Activated CD4-positive, alpha-beta memory T cell treated with anti-CD3 and anti-CD28 coated beads, Interleukin-2, amount 10 ng/mL, durations not matched to agents 7 days and 5 days (primary cell): Measurements from ENCODE around the gene OPHN1. TPM values are rescaled to one million over a fixed set of nuclear protein-coding genes. Genes with fewer than 3 reads are reported as not detected.

Experiments
- CTCF ChIA-PET: fragments of 350-600 bp; sonication (Branson Sonifier 250); formaldehyde crosslinking; loops from one replicate; lab custom pipeline; 2021; ENCODE audit warnings: antibody characterized with exemption, inconsistent platforms; lab: Charles Lee
- POLR2A ChIA-PET: fragments of 350-600 bp; sonication (Branson Sonifier 250); formaldehyde crosslinking; loops from one replicate; lab custom pipeline; 2021; ENCODE audit warnings: antibody characterized with exemption; lab: Charles Lee
- DNase-seq: peaks from one replicate; pipeline ENCODE4 v3.0.0-alpha.2; 2020
- H3K27ac Mint-ChIP-seq: one replicate; pipeline ENCODE4 v1.8.0; 2021; ENCODE audit warnings: mild to moderate bottlenecking, mixed read lengths
- H3K27me3 Mint-ChIP-seq: one replicate; pipeline ENCODE4 v1.8.0; 2021; ENCODE audit warnings: mixed read lengths
- H3K36me3 Mint-ChIP-seq: one replicate; pipeline ENCODE4 v1.8.0; 2021; ENCODE audit warnings: low read depth, mixed read lengths
- H3K4me1 Mint-ChIP-seq: one replicate; pipeline ENCODE4 v1.8.0; 2021; ENCODE audit warnings: mixed read lengths
- H3K4me3 Mint-ChIP-seq: one replicate; pipeline ENCODE4 v1.8.0; 2021; ENCODE audit warnings: mild to moderate bottlenecking, mixed read lengths
- H3K9me3 Mint-ChIP-seq: one replicate; pipeline ENCODE4 v1.8.0; 2021; ENCODE audit warnings: mixed read lengths
- total RNA-seq, 2 experiments: library from RNA; stranded (reverse); gene quantifications; one replicate each; pipeline ENCODE4 v1.2.3, GENCODE V29; 2021

Gene OPHN1
- total RNA-seq, 2 experiments from 2014 or later, result 0.10 to 0.30 TPM

- CTCF ChIA-PET, result no interaction called here
- peaks cover 2% of the 10 kb centered on the region for H3K27me3 Mint-ChIP-seq
- H3K9me3 Mint-ChIP-seq, result no peaks in the 10 kb centered on the region
- POLR2A ChIA-PET, result no interaction called here
- no peak overlapping the region for H3K27ac Mint-ChIP-seq
- DNase-seq, result no peak
- H3K4me1 Mint-ChIP-seq, result no peaks in the 10 kb centered on the region
- H3K36me3 Mint-ChIP-seq, result no peaks in the 10 kb centered on the region
- no peak overlapping the region for H3K4me3 Mint-ChIP-seq
Observed at GRCh38 chrX:68041110-68041509, 392.2 kb downstream of the OPHN1 start.

- no peak overlapping the region for H3K27ac Mint-ChIP-seq
- POLR2A ChIA-PET, result no interaction called here
- H3K4me1 Mint-ChIP-seq, result no peaks in the 10 kb centered on the region
- H3K9me3 Mint-ChIP-seq, result no peaks in the 10 kb centered on the region
- no peaks in the 10 kb centered on the region for H3K27me3 Mint-ChIP-seq
- no peak overlapping the region for H3K4me3 Mint-ChIP-seq
- CTCF ChIA-PET, result no interaction called here
- H3K36me3 Mint-ChIP-seq, result no peaks in the 10 kb centered on the region
- no peak for DNase-seq
Observed at GRCh38 chrX:68018248-68019203, 414.8 kb downstream of the OPHN1 start.

GRCh38 chrX:67998540-67998939, 434.8 kb downstream of the OPHN1 start:
- no peak overlapping the region for H3K4me3 Mint-ChIP-seq
- no peaks in the 10 kb centered on the region for H3K9me3 Mint-ChIP-seq
- H3K36me3 Mint-ChIP-seq, result no peaks in the 10 kb centered on the region
- H3K27me3 Mint-ChIP-seq, result no peaks in the 10 kb centered on the region
- DNase-seq, result no peak
- no peaks in the 10 kb centered on the region for H3K4me1 Mint-ChIP-seq
- CTCF ChIA-PET, result no interaction called here
- POLR2A ChIA-PET, result no interaction called here
- H3K27ac Mint-ChIP-seq, result no peak overlapping the region

Other genes with a start within 250 kb of the OPHN1 start
- gene YIPF6, start 65.6 kb upstream of the OPHN1 start, total RNA-seq, result 10 to 100 TPM; 20.7 to 24.5 TPM
- 1 to 10 TPM; 3.5 to 3.7 TPM for gene STARD8, start 214.2 kb upstream of the OPHN1 start, total RNA-seq